ENCODE measurements around the gene C19orf44. TPM values are rescaled to one million over a fixed set of nuclear protein-coding genes. Genes with fewer than 3 reads are reported as not detected.

The C19orf44 gene
- total RNA-seq, 3 donors from 2014 or later (not counting 1 experiment from before 2014, with no cell fraction given): 1.2 to 2.8 (median 1.4) TPM

GRCh38 chr19:16520986-16521624, 24.9 kb downstream of the C19orf44 start:
- Mint-ChIP-seq H3K4me3 (no peak overlapping the region), H3K36me3 (no peaks in the 10 kb centered on the region), H3K27ac (no peak overlapping the region), H3K9me3 (no peaks in the 10 kb centered on the region), H3K27me3 (ENCODE audit: low read depth in 2 of 2) (no peaks in the 10 kb centered on the region), H3K4me1 (peaks cover 7% of the 10 kb centered on the region in 2 donors)
- Histone ChIP-seq H3K9me3 (ENCODE audit: control insufficient read depth, insufficient read depth, low read length) (no peaks in the 10 kb centered on the region), H3K4me1 (ENCODE audit: control insufficient read depth, insufficient read depth, low read length) (peaks cover 13% of the 10 kb centered on the region), H3K36me3 (ENCODE audit: control insufficient read depth, insufficient read depth, low read length) (peaks cover 74% of the 10 kb centered on the region), H3K4me3 (ENCODE audit: low read length) (no peak overlapping the region), H3K27me3 (ENCODE audit: control insufficient read depth, insufficient read depth, low read length) (no peaks in the 10 kb centered on the region), H3K27ac (ENCODE audit: low read length) (no peak overlapping the region)
- TF ChIP-seq CTCF (IDR thresholded peaks at IDR 0.05): no peak
- 95% methylated on average over 18 of the region's 18 CpGs for whole genome bisulfite sequencing (ENCODE audit: insufficient coverage)
- ATAC-seq (no peak), DNase-seq (no peak)
- intact Hi-C loops (cut with micrococcal nuclease): no loop called here

- H3K36me3 ChIP-seq (ENCODE audit: control insufficient read depth, insufficient read depth, low read length): peaks cover 79% of the 10 kb centered on the region
- H3K27me3 ChIP-seq (ENCODE audit: control insufficient read depth, insufficient read depth, low read length): no peaks in the 10 kb centered on the region
- no peaks in the 10 kb centered on the region for H3K27me3 Mint-ChIP-seq (ENCODE audit: low read depth in 2 of 2)
- H3K4me1 Mint-ChIP-seq: peaks cover 4 to 8% of the 10 kb centered on the region in 2 donors
- peaks cover 9% of the 10 kb centered on the region for H3K4me1 ChIP-seq (ENCODE audit: control insufficient read depth, insufficient read depth, low read length)
- no peak for ATAC-seq
- no peak overlapping the region for H3K4me3 ChIP-seq (ENCODE audit: low read length)
- no peaks in the 10 kb centered on the region for H3K36me3 Mint-ChIP-seq
- DNase-seq: no peak
- intact Hi-C loops (cut with micrococcal nuclease): no loop called here
- H3K9me3 Mint-ChIP-seq: no peaks in the 10 kb centered on the region
- H3K4me3 Mint-ChIP-seq: no peak overlapping the region
- WGBS (ENCODE audit: insufficient coverage): 98% methylated on average over 9 of the region's 10 CpGs
- H3K27ac Mint-ChIP-seq: no peak overlapping the region
- H3K27ac ChIP-seq (ENCODE audit: low read length): no peak overlapping the region
- no peak for TF ChIP-seq CTCF (IDR thresholded peaks at IDR 0.05)
- no peaks in the 10 kb centered on the region for H3K9me3 ChIP-seq (ENCODE audit: control insufficient read depth, insufficient read depth, low read length)
Observed at GRCh38 chr19:16521715-16522289, 25.6 kb downstream of the C19orf44 start.

GRCh38 chr19:16522559-16523377, 26.6 kb downstream of the C19orf44 start:
- no peak overlapping the region for H3K4me3 Mint-ChIP-seq
- peaks cover 0 to 5% of the 10 kb centered on the region in 2 donors for H3K4me1 Mint-ChIP-seq
- TF ChIP-seq CTCF (IDR thresholded peaks at IDR 0.05): no peak
- no peak overlapping the region for H3K27ac Mint-ChIP-seq
- DNase-seq (no peak), ATAC-seq (no peak)
- no peaks in the 10 kb centered on the region for H3K27me3 Mint-ChIP-seq (ENCODE audit: low read depth in 2 of 2)
- Histone ChIP-seq H3K36me3 (ENCODE audit: control insufficient read depth, insufficient read depth, low read length) (peaks cover 84% of the 10 kb centered on the region), H3K9me3 (ENCODE audit: control insufficient read depth, insufficient read depth, low read length) (no peaks in the 10 kb centered on the region), H3K4me3 (ENCODE audit: low read length) (no peak overlapping the region), H3K4me1 (ENCODE audit: control insufficient read depth, insufficient read depth, low read length) (no peaks in the 10 kb centered on the region), H3K27ac (ENCODE audit: low read length) (no peak overlapping the region), H3K27me3 (ENCODE audit: control insufficient read depth, insufficient read depth, low read length) (no peaks in the 10 kb centered on the region)
- 97% methylated on average over 25 of the region's 25 CpGs for WGBS (ENCODE audit: insufficient coverage)
- H3K36me3 Mint-ChIP-seq: no peaks in the 10 kb centered on the region
- intact Hi-C loops (cut with micrococcal nuclease): no loop called here
- H3K9me3 Mint-ChIP-seq: no peaks in the 10 kb centered on the region
